ENCODE measurements around the gene DNAH12. TPM values are rescaled to one million over a fixed set of nuclear protein-coding genes. Genes with fewer than 3 reads are reported as not detected.

Gene DNAH12
- total RNA-seq, 1 experiment from 2014 or later = not detected

GRCh38 chr3:57423335-57423734 lies 120.8 kb downstream of the DNAH12 start:
- H3K4me3 ChIP-seq = no peak overlapping the region
- H3K4me1 ChIP-seq (replicated peaks) = no peaks in the 10 kb centered on the region
- no peaks in the 10 kb centered on the region; the same call in 1 of the 2 replicates for H3K27me3 ChIP-seq (replicated peaks)
- H3K36me3 ChIP-seq = no peaks in the 10 kb centered on the region
- H3K9me3 ChIP-seq (replicated peaks) = no peaks in the 10 kb centered on the region
- H3K27ac ChIP-seq = no peak overlapping the region
- DNase-seq (ENCODE audit: low read depth in 1 of 2, low spot score in 2 of 2) = no peak

GRCh38 chr3:57421336-57421735 lies 122.8 kb downstream of the DNAH12 start:
- Histone ChIP-seq H3K4me3 (no peak overlapping the region), H3K27me3 (replicated peaks) (no peaks in the 10 kb centered on the region; the same call in 1 of the 2 replicates), H3K4me1 (replicated peaks) (no peaks in the 10 kb centered on the region), H3K9me3 (replicated peaks) (no peaks in the 10 kb centered on the region), H3K27ac (no peak overlapping the region), H3K36me3 (no peaks in the 10 kb centered on the region)
- DNase-seq (ENCODE audit: low read depth in 1 of 2, low spot score in 2 of 2) = no peak

- Histone ChIP-seq H3K27ac (no peak overlapping the region), H3K4me3 (no peak overlapping the region), H3K4me1 (replicated peaks) (no peaks in the 10 kb centered on the region), H3K27me3 (replicated peaks) (no peaks in the 10 kb centered on the region; the same call in 1 of the 2 replicates), H3K36me3 (no peaks in the 10 kb centered on the region), H3K9me3 (replicated peaks) (no peaks in the 10 kb centered on the region)
- no peak for DNase-seq (ENCODE audit: low read depth in 1 of 2, low spot score in 2 of 2)
Observed at GRCh38 chr3:57420001-57420400, 124.1 kb downstream of the DNAH12 start.

GRCh38 chr3:57411715-57412114 lies 132.4 kb downstream of the DNAH12 start:
- Histone ChIP-seq H3K9me3 (replicated peaks) (no peaks in the 10 kb centered on the region), H3K4me3 (no peak overlapping the region), H3K27ac (no peak overlapping the region), H3K27me3 (replicated peaks) (peaks cover 3% of the 10 kb centered on the region; the same call in 1 of the 2 replicates), H3K4me1 (replicated peaks) (no peaks in the 10 kb centered on the region), H3K36me3 (no peaks in the 10 kb centered on the region)
- DNase-seq (ENCODE audit: low read depth in 1 of 2, low spot score in 2 of 2) = no peak

- no peaks in the 10 kb centered on the region for H3K36me3 ChIP-seq
- H3K27me3 ChIP-seq (replicated peaks) = peaks cover 3% of the 10 kb centered on the region; the same call in 1 of the 2 replicates
- no peak overlapping the region for H3K27ac ChIP-seq
- H3K4me1 ChIP-seq (replicated peaks) = no peaks in the 10 kb centered on the region
- no peak for DNase-seq (ENCODE audit: low read depth in 1 of 2, low spot score in 2 of 2)
- no peak overlapping the region for H3K4me3 ChIP-seq
- H3K9me3 ChIP-seq (replicated peaks) = no peaks in the 10 kb centered on the region
Observed at GRCh38 chr3:57409471-57409870, 134.7 kb downstream of the DNAH12 start.

- Histone ChIP-seq H3K27ac (no peak overlapping the region), H3K9me3 (replicated peaks) (no peaks in the 10 kb centered on the region), H3K4me3 (no peak overlapping the region), H3K27me3 (replicated peaks) (no peaks in the 10 kb centered on the region), H3K36me3 (no peaks in the 10 kb centered on the region), H3K4me1 (replicated peaks) (no peaks in the 10 kb centered on the region)
- DNase-seq (ENCODE audit: low read depth in 1 of 2, low spot score in 2 of 2) = no peak
Observed at GRCh38 chr3:57402675-57403074, 141.5 kb downstream of the DNAH12 start.

GRCh38 chr3:57397175-57398026 lies 146.7 kb downstream of the DNAH12 start:
- Histone ChIP-seq H3K9me3 (replicated peaks) (no peaks in the 10 kb centered on the region), H3K27ac (no peak overlapping the region), H3K27me3 (replicated peaks) (no peaks in the 10 kb centered on the region; the same call in 1 of the 2 replicates), H3K4me3 (no peak overlapping the region), H3K4me1 (replicated peaks) (no peaks in the 10 kb centered on the region), H3K36me3 (no peaks in the 10 kb centered on the region)
- peak; percentile 38 to 39 for DNase-seq (ENCODE audit: low read depth in 1 of 2, low spot score in 2 of 2)

- Histone ChIP-seq H3K4me3 (no peak overlapping the region), H3K36me3 (no peaks in the 10 kb centered on the region), H3K9me3 (replicated peaks) (no peaks in the 10 kb centered on the region), H3K27me3 (replicated peaks) (no peaks in the 10 kb centered on the region; the same call in 1 of the 2 replicates), H3K4me1 (replicated peaks) (no peaks in the 10 kb centered on the region), H3K27ac (no peak overlapping the region)
- DNase-seq (ENCODE audit: low read depth in 1 of 2, low spot score in 2 of 2) = no peak
Observed at GRCh38 chr3:57393977-57394376, 150.2 kb downstream of the DNAH12 start.

- Histone ChIP-seq H3K36me3 (no peaks in the 10 kb centered on the region), H3K27ac (no peak overlapping the region), H3K4me3 (no peak overlapping the region), H3K4me1 (replicated peaks) (no peaks in the 10 kb centered on the region), H3K9me3 (replicated peaks) (no peaks in the 10 kb centered on the region), H3K27me3 (replicated peaks) (no peaks in the 10 kb centered on the region; the same call in 1 of the 2 replicates)
- no peak for DNase-seq (ENCODE audit: low read depth in 1 of 2, low spot score in 2 of 2)
Observed at GRCh38 chr3:57391767-57392166, 152.4 kb downstream of the DNAH12 start.

GRCh38 chr3:57389271-57389670 lies 154.9 kb downstream of the DNAH12 start:
- H3K4me3 ChIP-seq = no peak overlapping the region
- DNase-seq (ENCODE audit: low read depth in 1 of 2, low spot score in 2 of 2) = no peak
- H3K9me3 ChIP-seq (replicated peaks) = no peaks in the 10 kb centered on the region
- H3K4me1 ChIP-seq (replicated peaks) = no peaks in the 10 kb centered on the region
- no peaks in the 10 kb centered on the region for H3K36me3 ChIP-seq
- H3K27me3 ChIP-seq (replicated peaks) = no peaks in the 10 kb centered on the region; the same call in none of the 2 replicates
- no peak overlapping the region for H3K27ac ChIP-seq

GRCh38 chr3:57386307-57386706 lies 157.8 kb downstream of the DNAH12 start:
- no peak overlapping the region for H3K27ac ChIP-seq
- no peaks in the 10 kb centered on the region for H3K36me3 ChIP-seq
- no peaks in the 10 kb centered on the region for H3K4me1 ChIP-seq (replicated peaks)
- H3K4me3 ChIP-seq = no peak overlapping the region
- no peak for DNase-seq (ENCODE audit: low read depth in 1 of 2, low spot score in 2 of 2)
- no peaks in the 10 kb centered on the region for H3K9me3 ChIP-seq (replicated peaks)
- no peaks in the 10 kb centered on the region; the same call in 1 of the 2 replicates for H3K27me3 ChIP-seq (replicated peaks)

- H3K27me3 ChIP-seq (replicated peaks) = no peaks in the 10 kb centered on the region; the same call in 1 of the 2 replicates
Observed at GRCh38 chr3:57385498-57385897, 158.6 kb downstream of the DNAH12 start.

GRCh38 chr3:57383838-57384237 lies 160.3 kb downstream of the DNAH12 start:
- H3K27ac ChIP-seq = no peak overlapping the region
- DNase-seq (ENCODE audit: low read depth in 1 of 2, low spot score in 2 of 2) = no peak
- H3K9me3 ChIP-seq (replicated peaks) = no peaks in the 10 kb centered on the region
- H3K27me3 ChIP-seq (replicated peaks) = no peaks in the 10 kb centered on the region; the same call in 1 of the 2 replicates
- no peaks in the 10 kb centered on the region for H3K4me1 ChIP-seq (replicated peaks)
- H3K4me3 ChIP-seq = no peak overlapping the region
- H3K36me3 ChIP-seq = no peaks in the 10 kb centered on the region

More at GRCh38 chr3:57385498-57385897, 158.6 kb downstream of the DNAH12 start:
- Histone ChIP-seq H3K36me3 (no peaks in the 10 kb centered on the region), H3K4me3 (no peak overlapping the region), H3K27ac (no peak overlapping the region), H3K9me3 (replicated peaks) (no peaks in the 10 kb centered on the region), H3K4me1 (replicated peaks) (no peaks in the 10 kb centered on the region)
- no peak for DNase-seq (ENCODE audit: low read depth in 1 of 2, low spot score in 2 of 2)

- DNase-seq (ENCODE audit: low read depth in 1 of 2, low spot score in 2 of 2) = no peak
- H3K36me3 ChIP-seq = no peaks in the 10 kb centered on the region
- H3K27me3 ChIP-seq (replicated peaks) = no peaks in the 10 kb centered on the region; the same call in 1 of the 2 replicates
Observed at GRCh38 chr3:57383406-57383805, 160.7 kb downstream of the DNAH12 start.

More at GRCh38 chr3:57383406-57383805, 160.7 kb downstream of the DNAH12 start:
- Histone ChIP-seq H3K9me3 (replicated peaks) (no peaks in the 10 kb centered on the region), H3K27ac (no peak overlapping the region), H3K4me3 (no peak overlapping the region), H3K4me1 (replicated peaks) (no peaks in the 10 kb centered on the region)

All from SJSA1 (cell line).